Ascending aorta (tissue), 2 donors: ENCODE measurements around the gene TRAPPC11. TPM values are rescaled to one million over a fixed set of nuclear protein-coding genes. Genes with fewer than 3 reads are reported as not detected.

ENCODE experiments used
- DNase-seq, 2 donors: peaks; one replicate each; pipeline ENCODE4 v3.0.0-alpha.2; 2019; ENCODE audit warnings: low spot score in 2 of 2
- H3K27ac ChIP-seq, 2 donors: fragments of 200-600 bp; sonication (generic); one replicate each; pipeline ENCODE4 v1.5.1; 2016 to 2017; ENCODE audit warnings: mild to moderate bottlenecking in 1 of 2
- H3K27me3 ChIP-seq: fragments of 200-600 bp; sonication (generic); one replicate; pipeline ENCODE4 v1.5.1; 2017
- H3K36me3 ChIP-seq, 2 donors: fragments of 200-600 bp; sonication (generic); one replicate each; pipeline ENCODE4 v1.5.1; 2016
- H3K4me1 ChIP-seq, 2 donors: fragments of 200-600 bp; sonication (generic); one replicate each; pipeline ENCODE4 v1.5.1; 2016 to 2017; ENCODE audit warnings: mild to moderate bottlenecking in 1 of 2
- H3K4me3 ChIP-seq, 2 donors: fragments of 200-600 bp; sonication (generic); one replicate each; pipeline ENCODE4 v1.5.1; 2016 to 2017; ENCODE audit warnings: mild to moderate bottlenecking in 1 of 2
- H3K9me3 ChIP-seq, 2 donors: fragments of 200-600 bp; sonication (generic); one replicate each; pipeline ENCODE4 v1.5.1; 2016
- intact Hi-C: fragments of 100-400 bp; cut with DNase I; formaldehyde crosslinking; loops from one replicate; pipeline ENCODE4 v1.15.1; 2023
- total RNA-seq: library from RNA; depleted of rRNA; stranded (reverse); fragments of >200 nt; gene quantifications from one replicate; pipeline ENCODE4 v1.1.0, GENCODE V29; 2016
- TF ChIP-seq, protein P1 (sequence below), 3 experiments: fragments of 200-600 bp in 2 of 3; fragments of 450-650 bp in 1 of 3; sonication (generic) in 2 of 3; IDR thresholded peaks; one replicate each; pipeline ENCODE4 v1.5.1; 2016 to 2019; ENCODE audit warnings: antibody characterized with exemption in 3 of 3, mild to moderate bottlenecking in 1 of 3, moderate library complexity in 1 of 3

TRAPPC11 gene
- total RNA-seq, 1 donor from 2014 or later = 124 TPM

DNA sequence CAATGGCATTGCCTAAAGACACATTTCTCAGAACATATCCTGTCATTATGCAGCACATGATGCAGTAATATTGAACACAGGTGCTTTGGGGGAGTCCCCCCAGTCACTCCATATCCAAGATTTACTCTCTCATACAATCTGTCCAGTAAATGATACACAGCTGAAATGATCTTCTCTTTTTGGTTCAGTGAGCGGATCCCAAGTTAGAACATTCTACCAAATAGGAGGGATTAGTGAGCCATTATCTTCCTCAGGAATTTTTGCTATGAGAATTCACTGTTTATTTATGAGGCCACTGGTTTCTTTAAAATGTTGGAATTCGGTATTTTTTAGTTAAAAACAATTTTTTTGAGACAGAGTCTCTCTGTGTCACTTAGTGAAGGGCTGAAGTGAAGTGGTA lies 96.5 kb downstream of the TRAPPC11 start:
- no peak overlapping the region for H3K4me3 ChIP-seq
- H3K9me3 ChIP-seq = no peaks in the 10 kb centered on the region
- TF ChIP-seq, protein P1, sequence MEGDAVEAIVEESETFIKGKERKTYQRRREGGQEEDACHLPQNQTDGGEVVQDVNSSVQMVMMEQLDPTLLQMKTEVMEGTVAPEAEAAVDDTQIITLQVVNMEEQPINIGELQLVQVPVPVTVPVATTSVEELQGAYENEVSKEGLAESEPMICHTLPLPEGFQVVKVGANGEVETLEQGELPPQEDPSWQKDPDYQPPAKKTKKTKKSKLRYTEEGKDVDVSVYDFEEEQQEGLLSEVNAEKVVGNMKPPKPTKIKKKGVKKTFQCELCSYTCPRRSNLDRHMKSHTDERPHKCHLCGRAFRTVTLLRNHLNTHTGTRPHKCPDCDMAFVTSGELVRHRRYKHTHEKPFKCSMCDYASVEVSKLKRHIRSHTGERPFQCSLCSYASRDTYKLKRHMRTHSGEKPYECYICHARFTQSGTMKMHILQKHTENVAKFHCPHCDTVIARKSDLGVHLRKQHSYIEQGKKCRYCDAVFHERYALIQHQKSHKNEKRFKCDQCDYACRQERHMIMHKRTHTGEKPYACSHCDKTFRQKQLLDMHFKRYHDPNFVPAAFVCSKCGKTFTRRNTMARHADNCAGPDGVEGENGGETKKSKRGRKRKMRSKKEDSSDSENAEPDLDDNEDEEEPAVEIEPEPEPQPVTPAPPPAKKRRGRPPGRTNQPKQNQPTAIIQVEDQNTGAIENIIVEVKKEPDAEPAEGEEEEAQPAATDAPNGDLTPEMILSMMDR (IDR thresholded peaks at IDR 0.05) = no peak
- no peaks in the 10 kb centered on the region for H3K4me1 ChIP-seq
- no peaks in the 10 kb centered on the region for H3K36me3 ChIP-seq
- H3K27ac ChIP-seq = no peak overlapping the region
- intact Hi-C loops = no loop called here
- DNase-seq = no peak
- no peaks in the 10 kb centered on the region for H3K27me3 ChIP-seq

DNA sequence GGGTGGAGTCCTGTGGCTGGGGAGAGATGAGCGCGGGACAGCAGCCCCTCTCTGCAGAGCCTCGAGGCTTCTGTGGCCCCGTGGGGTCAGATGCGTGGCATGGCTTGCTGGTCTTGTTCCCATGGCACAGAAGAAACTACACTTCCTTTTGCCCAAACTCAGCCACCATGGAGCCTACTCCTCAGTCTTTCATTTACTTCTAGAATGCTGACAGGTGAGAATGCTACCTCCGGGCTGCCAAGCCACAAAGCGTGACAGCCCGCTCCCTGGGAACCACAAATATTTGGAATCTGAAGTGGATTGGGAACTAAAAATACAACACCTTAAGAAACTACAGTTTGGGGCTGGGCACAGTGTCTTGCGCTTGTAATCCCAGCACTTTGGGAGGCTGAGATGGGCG lies 98.0 kb downstream of the TRAPPC11 start:
- Histone ChIP-seq H3K4me3 (no peak overlapping the region), H3K27ac (no peak overlapping the region), H3K4me1 (no peaks in the 10 kb centered on the region), H3K36me3 (no peaks in the 10 kb centered on the region), H3K27me3 (no peaks in the 10 kb centered on the region), H3K9me3 (no peaks in the 10 kb centered on the region)
- TF ChIP-seq, protein P1 (IDR thresholded peaks at IDR 0.05) = no peak
- DNase-seq = no peak
- intact Hi-C loops = no loop called here

DNA sequence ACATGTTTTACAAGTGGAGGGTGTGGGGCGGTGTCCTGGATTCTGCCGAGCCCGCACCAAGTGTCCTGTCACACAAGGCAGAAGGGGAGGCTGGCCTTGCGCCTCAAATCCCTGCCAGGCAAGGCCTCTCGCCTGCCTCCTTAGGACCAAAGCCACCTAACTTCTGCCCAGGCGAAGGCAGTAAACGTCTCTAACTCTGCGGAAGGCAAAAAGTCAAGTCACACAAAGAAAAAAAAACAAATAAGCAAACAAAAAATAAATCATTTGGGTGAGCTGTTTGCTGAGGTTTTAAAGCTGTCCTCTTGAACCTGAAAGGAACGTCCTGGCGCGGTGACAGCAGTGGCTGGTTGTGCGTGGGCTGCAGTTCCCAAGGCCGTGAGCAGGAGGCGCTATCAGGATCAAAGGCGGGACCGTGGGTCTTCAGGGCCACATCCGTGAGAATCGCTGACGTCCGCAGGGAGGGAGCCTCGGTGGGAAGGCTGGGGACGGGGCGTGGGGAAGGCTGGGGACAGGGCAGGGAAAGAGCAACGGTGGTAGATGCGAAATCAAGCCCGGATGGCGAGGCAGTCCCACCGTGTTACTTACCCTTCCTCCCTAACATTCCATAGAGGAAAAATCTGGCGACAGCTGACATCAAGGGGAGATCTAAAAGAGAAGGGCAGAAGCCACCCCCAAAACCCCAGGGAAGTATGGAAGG lies 99.1 kb downstream of the TRAPPC11 start:
- DNase-seq = no peak
- Histone ChIP-seq H3K27ac (no peak overlapping the region), H3K4me3 (no peak overlapping the region)

DNA sequence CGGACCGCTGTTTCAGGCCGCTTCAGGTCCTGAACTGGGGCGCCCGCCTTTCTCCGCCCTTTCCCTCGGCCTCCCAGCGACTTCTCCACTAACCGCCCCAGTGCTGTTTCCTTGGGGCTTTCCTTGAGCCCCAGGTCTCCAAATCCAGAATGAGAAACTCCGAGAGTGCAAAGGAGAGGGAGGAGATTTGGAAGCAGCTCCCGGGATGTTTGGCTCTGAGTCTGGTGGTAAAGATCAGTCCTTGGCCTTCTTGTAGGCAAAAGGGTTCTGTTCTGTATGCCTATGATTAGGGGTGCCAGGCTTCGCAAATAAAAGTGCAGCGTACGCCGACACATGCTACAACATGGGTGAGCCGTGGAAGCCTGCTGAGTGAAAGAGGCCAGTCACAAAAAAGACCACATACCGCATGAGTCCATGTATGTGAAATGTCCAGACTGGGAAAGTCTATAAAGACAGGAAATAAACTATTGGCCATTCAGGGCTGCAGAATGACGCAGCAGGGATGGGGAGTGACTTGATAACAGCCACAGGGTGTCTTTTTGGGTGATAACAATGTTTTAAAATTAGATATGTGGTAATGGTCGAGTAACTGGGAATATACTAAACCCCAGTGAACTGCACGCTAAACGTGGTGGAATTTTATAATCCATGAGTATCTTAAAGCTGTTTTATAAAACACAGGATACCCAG lies 99.8 kb downstream of the TRAPPC11 start:
- TF ChIP-seq, protein P1 (IDR thresholded peaks at IDR 0.05) = no peak
- Histone ChIP-seq H3K27ac (no peak overlapping the region), H3K9me3 (no peaks in the 10 kb centered on the region)

More for the DNA sequence above, 99.1 kb downstream of the TRAPPC11 start:
- H3K4me1 ChIP-seq = no peaks in the 10 kb centered on the region
- H3K27me3 ChIP-seq = no peaks in the 10 kb centered on the region
- no peaks in the 10 kb centered on the region for H3K36me3 ChIP-seq
- TF ChIP-seq, protein P1 (IDR thresholded peaks at IDR 0.05) = peak in 2 of 3 experiments; percentile 7 to 14
- intact Hi-C loops = no loop called here
- no peaks in the 10 kb centered on the region for H3K9me3 ChIP-seq

DNA sequence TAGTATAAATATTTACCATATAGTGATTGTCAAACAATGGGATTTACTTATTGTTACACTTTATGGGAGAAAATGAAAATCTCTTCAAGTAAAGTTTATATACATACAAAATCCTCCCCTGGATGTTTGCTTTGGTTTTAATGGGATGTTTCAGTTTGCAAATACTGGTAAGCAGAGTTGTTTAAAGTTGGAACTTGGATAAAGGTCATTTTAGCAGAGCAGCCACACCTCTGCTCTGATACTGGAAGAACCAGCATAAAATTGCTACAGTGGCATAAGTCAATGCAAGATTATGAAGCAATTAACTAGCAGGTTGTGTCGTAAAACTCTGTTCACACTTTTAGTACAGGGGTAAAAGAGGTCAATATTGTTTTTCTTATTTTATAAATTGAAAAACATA lies 101.2 kb downstream of the TRAPPC11 start:
- Histone ChIP-seq H3K27ac (no peak overlapping the region), H3K27me3 (no peaks in the 10 kb centered on the region), H3K4me3 (no peak overlapping the region), H3K9me3 (no peaks in the 10 kb centered on the region), H3K36me3 (no peaks in the 10 kb centered on the region), H3K4me1 (no peaks in the 10 kb centered on the region)
- TF ChIP-seq, protein P1 (IDR thresholded peaks at IDR 0.05) = no peak
- intact Hi-C loops = no loop called here
- no peak for DNase-seq

More for the DNA sequence above, 99.8 kb downstream of the TRAPPC11 start:
- Histone ChIP-seq H3K4me1 (no peaks in the 10 kb centered on the region), H3K4me3 (no peak overlapping the region), H3K36me3 (no peaks in the 10 kb centered on the region), H3K27me3 (no peaks in the 10 kb centered on the region)
- no peak for DNase-seq
- intact Hi-C loops = no loop called here

Other genes with a start within 250 kb of the TRAPPC11 start
- 34.5 TPM for gene CDKN2AIP, start 214.7 kb upstream of the TRAPPC11 start, total RNA-seq
- 6.9 TPM for gene ING2, start 154.2 kb upstream of the TRAPPC11 start, total RNA-seq
- gene RWDD4, start 108 bp upstream of the TRAPPC11 start, total RNA-seq = 38.6 TPM
- gene STOX2, start 246.0 kb downstream of the TRAPPC11 start, total RNA-seq = 41.7 TPM